D721Med (cell line): Measurements from ENCODE around the gene UBAC2.
A peak's percentile ranks its signal among the peaks of the same experiment; 100 is the strongest.

Experiments
- DNase-seq: peaks from one replicate; pipeline ENCODE4 v3.0.0; 2011; ENCODE audit warnings: low spot score; ENCODE audit not compliant: insufficient read length
- FAIRE-seq: peaks from 2 replicates; lab custom pipeline; 2011; peaks lifted over from hg19 to GRCh38; lab: Jason Lieb, UNC
- CTCF ChIP-seq: IDR thresholded peaks from 2 replicates; pipeline ENCODE4 v1.5.1; 2012; ENCODE audit warnings: mild to moderate bottlenecking, control low read depth; ENCODE audit not compliant: insufficient read depth; ENCODE audit errors: missing control alignments

UBAC2 gene

GRCh38 chr13:99200432-99201167, at the start of gene UBAC2:
Gene UBAC2, plus strand, starts transcription at chr13:99200854. Its CDS starts 55 bp downstream, at chr13:99200909.
- FAIRE-seq: no peak
- peak; percentile 91 for DNase-seq
- TF ChIP-seq CTCF: no peak

GRCh38 chr13:99151516-99151915, 49.1 kb upstream of the UBAC2 start:
- TF ChIP-seq CTCF: no peak
- DNase-seq: no peak
- no peak for FAIRE-seq

- DNase-seq: no peak
- no peak for TF ChIP-seq CTCF
- FAIRE-seq: no peak
Observed at GRCh38 chr13:99153219-99153618, 47.4 kb upstream of the UBAC2 start.

- TF ChIP-seq CTCF: no peak
- no peak for DNase-seq
- no peak for FAIRE-seq
Observed at GRCh38 chr13:99154064-99154463, 46.6 kb upstream of the UBAC2 start.

- DNase-seq (no peak), FAIRE-seq (no peak)
- TF ChIP-seq CTCF: no peak
Observed at GRCh38 chr13:99155821-99156220, 44.8 kb upstream of the UBAC2 start.

- FAIRE-seq (no peak), DNase-seq (no peak)
- TF ChIP-seq CTCF: no peak
Observed at GRCh38 chr13:99157046-99157445, 43.6 kb upstream of the UBAC2 start.

- TF ChIP-seq CTCF: no peak
- DNase-seq (no peak), FAIRE-seq (no peak)
Observed at GRCh38 chr13:99158846-99159245, 41.8 kb upstream of the UBAC2 start.
